ENCODE data around the gene SPATA20. TPM values are rescaled to one million over a fixed set of nuclear protein-coding genes. Genes with fewer than 3 reads are reported as not detected.

SPATA20 gene
- total RNA-seq, 1 experiment from 2014 or later, result 24.6 TPM

DNA sequence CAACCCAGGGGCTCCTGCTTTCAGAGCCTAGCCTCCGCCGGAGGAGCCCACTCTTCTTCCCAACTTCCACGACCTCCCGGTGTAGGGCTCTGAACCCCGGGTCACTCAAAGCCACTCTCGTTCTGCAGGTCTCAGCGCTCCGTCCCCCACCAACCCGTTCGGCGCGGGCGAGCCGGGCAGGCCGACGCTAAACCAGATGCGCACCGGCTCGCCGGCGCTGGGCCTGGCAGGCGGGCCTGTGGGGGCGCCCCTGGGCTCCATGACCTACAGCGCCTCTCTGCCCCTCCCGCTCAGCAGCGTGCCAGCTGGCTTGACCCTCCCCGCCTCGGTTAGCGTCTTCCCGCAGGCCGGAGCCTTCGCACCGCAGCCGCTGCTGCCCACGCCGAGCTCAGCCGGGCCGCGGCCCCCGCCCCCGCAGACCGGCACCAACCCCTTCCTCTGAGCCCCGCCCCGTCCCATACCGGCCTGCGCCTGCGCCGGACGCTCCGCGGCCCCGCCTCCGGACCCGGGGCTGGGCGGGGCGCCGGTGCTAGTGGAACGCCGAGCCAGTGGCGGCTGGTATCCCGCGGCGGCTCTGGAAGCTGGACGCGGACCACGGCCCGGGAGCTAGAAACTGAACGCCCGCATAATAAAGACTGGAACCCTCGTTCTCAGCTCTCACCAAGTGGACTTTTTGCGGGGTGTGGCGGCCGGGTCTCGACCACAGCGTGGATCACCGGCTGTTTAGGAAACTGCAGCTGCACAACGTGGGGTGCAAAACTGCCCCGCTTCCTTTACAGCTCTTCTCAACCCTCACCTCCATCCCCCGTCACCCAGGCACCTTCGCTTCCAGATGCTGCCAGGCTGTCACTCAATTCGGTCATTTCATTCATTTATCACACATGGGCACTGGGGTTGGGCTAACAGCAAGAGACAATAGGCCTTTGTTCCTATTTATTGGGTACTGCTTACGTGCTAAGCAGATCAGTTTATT is 5.0 kb upstream of the SPATA20 start (continued):
- TF ChIP-seq, protein P1, sequence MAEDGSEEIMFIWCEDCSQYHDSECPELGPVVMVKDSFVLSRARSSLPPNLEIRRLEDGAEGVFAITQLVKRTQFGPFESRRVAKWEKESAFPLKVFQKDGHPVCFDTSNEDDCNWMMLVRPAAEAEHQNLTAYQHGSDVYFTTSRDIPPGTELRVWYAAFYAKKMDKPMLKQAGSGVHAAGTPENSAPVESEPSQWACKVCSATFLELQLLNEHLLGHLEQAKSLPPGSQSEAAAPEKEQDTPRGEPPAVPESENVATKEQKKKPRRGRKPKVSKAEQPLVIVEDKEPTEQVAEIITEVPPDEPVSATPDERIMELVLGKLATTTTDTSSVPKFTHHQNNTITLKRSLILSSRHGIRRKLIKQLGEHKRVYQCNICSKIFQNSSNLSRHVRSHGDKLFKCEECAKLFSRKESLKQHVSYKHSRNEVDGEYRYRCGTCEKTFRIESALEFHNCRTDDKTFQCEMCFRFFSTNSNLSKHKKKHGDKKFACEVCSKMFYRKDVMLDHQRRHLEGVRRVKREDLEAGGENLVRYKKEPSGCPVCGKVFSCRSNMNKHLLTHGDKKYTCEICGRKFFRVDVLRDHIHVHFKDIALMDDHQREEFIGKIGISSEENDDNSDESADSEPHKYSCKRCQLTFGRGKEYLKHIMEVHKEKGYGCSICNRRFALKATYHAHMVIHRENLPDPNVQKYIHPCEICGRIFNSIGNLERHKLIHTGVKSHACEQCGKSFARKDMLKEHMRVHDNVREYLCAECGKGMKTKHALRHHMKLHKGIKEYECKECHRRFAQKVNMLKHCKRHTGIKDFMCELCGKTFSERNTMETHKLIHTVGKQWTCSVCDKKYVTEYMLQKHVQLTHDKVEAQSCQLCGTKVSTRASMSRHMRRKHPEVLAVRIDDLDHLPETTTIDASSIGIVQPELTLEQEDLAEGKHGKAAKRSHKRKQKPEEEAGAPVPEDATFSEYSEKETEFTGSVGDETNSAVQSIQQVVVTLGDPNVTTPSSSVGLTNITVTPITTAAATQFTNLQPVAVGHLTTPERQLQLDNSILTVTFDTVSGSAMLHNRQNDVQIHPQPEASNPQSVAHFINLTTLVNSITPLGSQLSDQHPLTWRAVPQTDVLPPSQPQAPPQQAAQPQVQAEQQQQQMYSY (CRISPR knock-in tag; IDR thresholded peaks at IDR 0.05), result peak; percentile 55; the same call in 1 of the 2 replicates
- TF ChIP-seq FOXK1 (CRISPR knock-in tag; IDR thresholded peaks at IDR 0.05) (no peak), ZMAT4 (CRISPR knock-in tag; IDR thresholded peaks at IDR 0.05) (no peak), PRRX2 (CRISPR knock-in tag; IDR thresholded peaks at IDR 0.05) (no peak)

DNA sequence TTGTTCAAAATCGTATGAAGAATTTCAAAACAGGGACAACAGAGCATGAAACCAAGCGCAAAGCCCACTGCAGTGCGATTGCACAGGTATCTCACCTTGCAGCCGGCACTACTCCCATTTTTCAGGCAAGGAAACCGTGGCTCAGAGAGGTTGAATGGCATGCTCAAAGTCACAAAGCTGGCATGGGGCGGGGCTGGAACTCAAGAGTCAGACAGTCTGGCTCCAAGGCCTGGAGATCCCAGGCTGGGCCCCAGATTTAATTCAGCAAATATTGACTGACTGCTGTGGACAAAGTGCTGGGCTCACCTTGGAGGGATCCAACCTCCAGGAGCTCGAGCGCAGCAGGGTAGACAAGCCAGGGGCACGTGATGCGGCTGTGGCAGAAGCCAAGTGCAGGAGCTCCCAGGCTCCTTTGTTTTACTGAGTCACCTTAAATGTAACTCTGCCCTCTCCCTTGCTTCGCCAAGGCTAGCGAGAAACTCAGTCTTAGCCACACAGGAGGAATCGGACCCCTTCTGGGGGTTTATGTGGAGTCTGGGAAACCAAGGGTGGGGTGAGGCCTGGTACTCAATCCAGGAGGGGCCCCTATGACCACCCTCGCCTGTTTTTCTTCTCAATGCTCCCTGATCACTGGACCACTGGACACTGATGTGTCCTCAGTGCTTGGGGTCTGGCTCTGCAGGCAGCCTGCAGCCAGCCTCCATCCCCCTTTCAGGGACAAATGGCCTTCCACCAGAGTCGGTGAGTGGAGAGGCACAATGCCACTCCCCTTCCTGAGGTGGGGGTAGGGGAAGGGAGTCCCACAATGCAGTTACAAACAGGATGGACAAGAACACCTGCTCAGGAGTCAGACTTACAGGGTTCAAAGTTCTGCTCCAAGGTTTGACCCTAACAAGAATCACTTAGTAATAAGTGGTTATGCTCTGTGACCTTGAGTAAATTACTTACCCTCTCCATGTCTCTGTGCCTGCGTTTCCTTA is 3.9 kb upstream of the SPATA20 start:
- peaks cover 2% of the 10 kb centered on the region; the same call in 1 of the 2 replicates for H3K36me3 Mint-ChIP-seq
- H3K9me3 Mint-ChIP-seq, result no peaks in the 10 kb centered on the region
- peaks cover 31% of the 10 kb centered on the region for H3K4me1 Mint-ChIP-seq
- ATAC-seq, result no peak
- peak overlapping the region; percentile 81 for H3K4me3 Mint-ChIP-seq
- H3K27ac Mint-ChIP-seq, result no peak overlapping the region
- ChIA-PET POLR2A (interaction anchor here (0.7 to 1.5 kb wide), 3 partner anchors 10 to 176 kb away, joined by 4 to 8 read pairs (median 5); partner anchors contain the start of genes CACNA1G, EPN3 and LUC7L3), CTCF (interaction anchor here (0.8 to 4.4 kb wide), 16 partner anchors 8 to 325 kb away, joined by 3 to 40 read pairs (median 8); partner anchors contain the start of genes CACNA1G, EPN3, LRRC59 and RSAD1)
- no peak for DNase-seq (ENCODE audit: low spot score)
- TF ChIP-seq RORB (CRISPR knock-in tag; IDR thresholded peaks at IDR 0.05) (no peak), USF1 (CRISPR knock-in tag; IDR thresholded peaks at IDR 0.05) (peak; percentile 37; the same call in 1 of the 2 replicates)
- TF ChIP-seq, protein P2, sequence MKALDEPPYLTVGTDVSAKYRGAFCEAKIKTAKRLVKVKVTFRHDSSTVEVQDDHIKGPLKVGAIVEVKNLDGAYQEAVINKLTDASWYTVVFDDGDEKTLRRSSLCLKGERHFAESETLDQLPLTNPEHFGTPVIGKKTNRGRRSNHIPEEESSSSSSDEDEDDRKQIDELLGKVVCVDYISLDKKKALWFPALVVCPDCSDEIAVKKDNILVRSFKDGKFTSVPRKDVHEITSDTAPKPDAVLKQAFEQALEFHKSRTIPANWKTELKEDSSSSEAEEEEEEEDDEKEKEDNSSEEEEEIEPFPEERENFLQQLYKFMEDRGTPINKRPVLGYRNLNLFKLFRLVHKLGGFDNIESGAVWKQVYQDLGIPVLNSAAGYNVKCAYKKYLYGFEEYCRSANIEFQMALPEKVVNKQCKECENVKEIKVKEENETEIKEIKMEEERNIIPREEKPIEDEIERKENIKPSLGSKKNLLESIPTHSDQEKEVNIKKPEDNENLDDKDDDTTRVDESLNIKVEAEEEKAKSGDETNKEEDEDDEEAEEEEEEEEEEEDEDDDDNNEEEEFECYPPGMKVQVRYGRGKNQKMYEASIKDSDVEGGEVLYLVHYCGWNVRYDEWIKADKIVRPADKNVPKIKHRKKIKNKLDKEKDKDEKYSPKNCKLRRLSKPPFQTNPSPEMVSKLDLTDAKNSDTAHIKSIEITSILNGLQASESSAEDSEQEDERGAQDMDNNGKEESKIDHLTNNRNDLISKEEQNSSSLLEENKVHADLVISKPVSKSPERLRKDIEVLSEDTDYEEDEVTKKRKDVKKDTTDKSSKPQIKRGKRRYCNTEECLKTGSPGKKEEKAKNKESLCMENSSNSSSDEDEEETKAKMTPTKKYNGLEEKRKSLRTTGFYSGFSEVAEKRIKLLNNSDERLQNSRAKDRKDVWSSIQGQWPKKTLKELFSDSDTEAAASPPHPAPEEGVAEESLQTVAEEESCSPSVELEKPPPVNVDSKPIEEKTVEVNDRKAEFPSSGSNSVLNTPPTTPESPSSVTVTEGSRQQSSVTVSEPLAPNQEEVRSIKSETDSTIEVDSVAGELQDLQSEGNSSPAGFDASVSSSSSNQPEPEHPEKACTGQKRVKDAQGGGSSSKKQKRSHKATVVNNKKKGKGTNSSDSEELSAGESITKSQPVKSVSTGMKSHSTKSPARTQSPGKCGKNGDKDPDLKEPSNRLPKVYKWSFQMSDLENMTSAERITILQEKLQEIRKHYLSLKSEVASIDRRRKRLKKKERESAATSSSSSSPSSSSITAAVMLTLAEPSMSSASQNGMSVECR (CRISPR knock-in tag; IDR thresholded peaks at IDR 0.05; ENCODE audit: borderline replicate concordance), result no peak
- TF ChIP-seq, protein P3, sequence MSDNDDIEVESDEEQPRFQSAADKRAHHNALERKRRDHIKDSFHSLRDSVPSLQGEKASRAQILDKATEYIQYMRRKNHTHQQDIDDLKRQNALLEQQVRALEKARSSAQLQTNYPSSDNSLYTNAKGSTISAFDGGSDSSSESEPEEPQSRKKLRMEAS (CRISPR knock-in tag; IDR thresholded peaks at IDR 0.05), result 0 out of 2 replicates have a peak, but pooled peaks have one; percentile 23
- peaks cover 14% of the 10 kb centered on the region for H3K27me3 Mint-ChIP-seq (ENCODE audit: low read depth)

DNA sequence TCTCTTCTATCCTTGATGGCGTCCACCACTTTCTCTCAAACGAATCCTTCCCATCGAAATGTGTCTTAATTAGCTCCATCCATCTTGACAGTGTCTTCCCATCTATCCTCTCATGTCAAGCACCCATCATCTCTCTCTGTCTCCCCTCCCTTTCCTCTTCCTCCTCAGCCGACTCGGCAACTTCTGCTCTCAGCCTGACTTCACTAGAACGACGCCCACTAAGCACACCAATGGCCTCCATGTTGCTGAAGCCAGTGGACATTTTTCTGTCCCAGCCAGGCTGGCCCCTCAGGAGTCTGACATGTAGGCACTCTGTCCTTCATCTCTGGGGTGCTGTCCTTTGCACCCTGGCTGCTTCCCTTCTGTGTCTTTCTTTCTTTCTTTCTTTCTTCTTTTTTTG is 2.5 kb upstream of the SPATA20 start:
- peaks cover 24% of the 10 kb centered on the region for H3K4me1 Mint-ChIP-seq
- CTCF ChIA-PET, result interaction anchor here (0.6 to 4.4 kb wide), 2 partner anchors 82 to 86 kb away, joined by 3 to 29 read pairs; no protein-coding TSS in a partner anchor
- peaks cover 14% of the 10 kb centered on the region for H3K27me3 Mint-ChIP-seq (ENCODE audit: low read depth)
- peaks cover 2% of the 10 kb centered on the region; the same call in 1 of the 2 replicates for H3K36me3 Mint-ChIP-seq
- DNase-seq (ENCODE audit: low spot score) (no peak), ATAC-seq (no peak)
- POLR2A ChIA-PET, result no interaction called here
- no peak overlapping the region for H3K27ac Mint-ChIP-seq
- H3K4me3 Mint-ChIP-seq, result no peak overlapping the region
- no peaks in the 10 kb centered on the region for H3K9me3 Mint-ChIP-seq
- no peak for TF ChIP-seq JAZF1 (CRISPR knock-in tag; IDR thresholded peaks at IDR 0.05)
- TF ChIP-seq FOXP1 (CRISPR knock-in tag; IDR thresholded peaks at IDR 0.05; ENCODE audit: borderline replicate concordance), result no peak
- no peak for TF ChIP-seq NR2C2 (CRISPR knock-in tag; IDR thresholded peaks at IDR 0.05)
- TF ChIP-seq ATF1 (CRISPR knock-in tag; IDR thresholded peaks at IDR 0.05), result no peak
- TF ChIP-seq ZBTB43 (CRISPR knock-in tag; IDR thresholded peaks at IDR 0.05), result no peak
- TF ChIP-seq IRF2 (CRISPR knock-in tag; IDR thresholded peaks at IDR 0.05; ENCODE audit: borderline replicate concordance, low read depth), result no peak
- TF ChIP-seq CBFB (CRISPR knock-in tag; IDR thresholded peaks at IDR 0.05; ENCODE audit: low read depth), result no peak
- TF ChIP-seq, protein P4, sequence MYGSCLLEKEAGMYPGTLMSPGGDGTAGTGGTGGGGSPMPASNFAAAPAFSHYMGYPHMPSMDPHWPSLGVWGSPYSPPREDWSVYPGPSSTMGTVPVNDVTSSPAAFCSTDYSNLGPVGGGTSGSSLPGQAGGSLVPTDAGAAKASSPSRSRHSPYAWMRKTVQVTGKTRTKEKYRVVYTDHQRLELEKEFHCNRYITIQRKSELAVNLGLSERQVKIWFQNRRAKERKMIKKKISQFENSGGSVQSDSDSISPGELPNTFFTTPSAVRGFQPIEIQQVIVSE (CRISPR knock-in tag; IDR thresholded peaks at IDR 0.05; ENCODE audit: borderline replicate concordance), result no peak
- TF ChIP-seq NR1H2 (CRISPR knock-in tag; IDR thresholded peaks at IDR 0.05), result no peak
